Left renal cortex interstitium (tissue), 4 donors: Measurements from ENCODE around the gene TEX261. TPM values are rescaled to one million over a fixed set of nuclear protein-coding genes. Genes with fewer than 3 reads are reported as not detected.

ENCODE experiments used
- DNase-seq, 4 donors: peaks; one replicate each; pipeline ENCODE4 v3.0.0-alpha.2; 2013; ENCODE audit warnings: low read depth in 4 of 4, low spot score in 2 of 4, missing footprints in 1 of 4
- polyA plus RNA-seq, 4 donors: library from polyadenylated mRNA; unstranded; fragments of 120-200 nt; gene quantifications; one replicate each; pipeline ENCODE4 v1.2.1, GENCODE V29; 2013; ENCODE audit not compliant: insufficient read length in 4 of 4

TEX261 gene
- polyA plus RNA-seq, 4 donors, result 51.1 to 59.2 (median 52.3) TPM

DNA sequence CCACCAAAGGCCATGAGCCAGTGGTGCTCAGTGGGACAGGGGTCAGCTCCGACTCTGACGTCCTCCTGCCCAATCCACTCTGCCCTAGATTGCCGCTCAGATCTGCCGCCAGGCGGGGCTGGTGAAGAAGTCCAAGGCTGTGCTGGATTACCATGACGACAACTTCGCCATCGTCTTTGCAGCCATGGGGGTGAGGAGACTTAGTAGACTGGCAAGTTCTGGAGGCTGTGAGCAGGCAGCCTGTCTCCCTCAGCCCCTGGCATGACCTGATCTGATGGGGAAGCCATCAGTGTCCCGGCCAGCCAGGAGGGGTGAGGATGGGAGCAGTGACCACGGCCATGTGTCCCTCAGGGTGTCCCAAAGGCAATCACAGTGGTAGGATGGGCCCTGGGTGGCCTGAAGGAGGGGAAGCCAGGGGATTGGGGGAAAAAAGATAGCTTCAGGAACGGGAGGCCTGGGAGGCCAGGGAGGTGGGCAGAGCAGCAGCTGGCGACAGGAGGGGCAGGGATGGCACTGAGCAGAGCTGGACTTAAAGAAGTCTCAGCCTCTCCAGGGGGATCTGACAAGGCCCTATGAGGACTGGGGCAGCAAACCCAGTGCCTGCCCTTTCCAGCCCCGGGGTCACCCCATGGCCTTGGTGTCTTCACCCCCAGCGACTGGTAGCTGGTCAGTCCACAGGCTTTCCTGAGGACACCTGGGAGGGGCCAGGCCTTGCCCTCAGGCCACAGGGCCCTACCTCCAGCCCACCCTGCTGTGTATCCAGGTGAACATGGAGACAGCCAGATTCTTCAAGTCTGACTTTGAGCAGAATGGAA is 33.6 kb downstream of the TEX261 start:
- DNase-seq, result no peak

GRCh38 chr2:70959851-70960832 is 34.5 kb downstream of the TEX261 start:
- DNase-seq, result no peak

DNA sequence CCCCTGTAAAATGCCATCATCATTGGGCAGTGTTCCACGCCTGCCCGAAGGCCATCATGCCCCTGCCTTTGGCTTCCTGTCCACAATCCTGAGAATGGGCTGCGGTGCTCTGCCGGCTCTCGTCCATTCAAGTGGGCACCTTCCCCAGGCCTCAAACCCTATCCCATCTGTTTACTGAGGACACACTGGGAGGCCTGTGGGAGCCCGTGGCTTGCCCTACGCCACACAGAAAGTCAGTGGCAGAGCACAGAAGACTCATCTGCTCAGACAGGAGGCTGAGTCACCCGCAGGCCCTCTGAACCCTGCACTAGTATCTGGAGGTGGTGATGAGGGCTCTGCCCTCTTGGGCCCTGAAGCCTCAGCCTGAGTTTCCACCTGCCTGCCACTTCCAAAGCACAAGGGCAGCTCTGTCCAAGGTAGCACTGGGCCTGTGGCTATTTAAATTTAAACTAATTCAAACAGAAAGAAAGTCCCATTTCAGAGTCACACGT is 35.4 kb downstream of the TEX261 start:
- no peak for DNase-seq

DNA sequence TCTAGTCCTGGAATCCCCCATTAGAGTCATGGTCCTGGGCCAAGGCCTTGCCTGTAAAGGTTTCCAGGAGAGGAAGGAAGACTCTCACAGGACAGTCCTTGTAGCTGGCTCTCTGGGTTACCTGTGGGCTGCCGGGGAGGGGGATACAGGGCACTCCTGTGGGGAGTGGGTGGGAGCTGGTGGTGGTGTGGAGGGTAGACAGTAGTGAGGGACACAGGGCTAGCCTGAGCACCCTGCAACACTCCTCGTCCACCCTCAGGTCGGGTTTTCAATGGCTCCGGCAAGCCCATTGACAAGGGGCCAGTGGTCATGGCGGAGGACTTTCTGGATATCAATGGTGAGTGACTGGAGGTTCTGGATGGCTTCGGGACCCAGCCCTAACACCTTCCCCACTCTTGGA is 35.9 kb downstream of the TEX261 start:
- DNase-seq, result no peak

- DNase-seq, result no peak
Measured at GRCh38 chr2:70957798-70958197, 36.9 kb downstream of the TEX261 start.

DNA sequence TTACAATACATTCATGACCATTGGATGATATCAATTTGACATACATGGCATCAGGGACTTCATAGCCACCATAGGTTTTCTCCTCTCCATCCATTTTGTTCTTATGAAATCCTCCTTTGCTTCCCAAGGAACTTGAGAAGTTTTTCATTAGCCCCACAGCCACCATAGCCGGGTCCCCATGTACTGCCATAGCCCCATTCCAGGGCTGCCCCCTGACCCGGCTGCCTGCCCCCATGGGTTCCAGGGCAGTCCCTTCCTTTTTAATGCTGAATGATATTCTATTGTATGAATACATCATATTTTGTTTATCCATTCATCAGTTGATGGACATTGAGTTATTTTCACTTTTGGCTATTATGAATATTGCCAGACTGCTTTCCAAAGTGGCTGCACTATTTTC is 38.5 kb downstream of the TEX261 start:
- DNase-seq, result no peak

- no peak for DNase-seq
Measured at GRCh38 chr2:70954886-70955285, 39.8 kb downstream of the TEX261 start.

- DNase-seq, result no peak
Measured at GRCh38 chr2:70949086-70949485, 45.6 kb downstream of the TEX261 start.

- DNase-seq, result peak in 1 of 4 donors; percentile 78
Measured at GRCh38 chr2:70948337-70949003, 46.2 kb downstream of the TEX261 start.

- no peak for DNase-seq
Measured at GRCh38 chr2:70947556-70948184, 47.0 kb downstream of the TEX261 start.

DNA sequence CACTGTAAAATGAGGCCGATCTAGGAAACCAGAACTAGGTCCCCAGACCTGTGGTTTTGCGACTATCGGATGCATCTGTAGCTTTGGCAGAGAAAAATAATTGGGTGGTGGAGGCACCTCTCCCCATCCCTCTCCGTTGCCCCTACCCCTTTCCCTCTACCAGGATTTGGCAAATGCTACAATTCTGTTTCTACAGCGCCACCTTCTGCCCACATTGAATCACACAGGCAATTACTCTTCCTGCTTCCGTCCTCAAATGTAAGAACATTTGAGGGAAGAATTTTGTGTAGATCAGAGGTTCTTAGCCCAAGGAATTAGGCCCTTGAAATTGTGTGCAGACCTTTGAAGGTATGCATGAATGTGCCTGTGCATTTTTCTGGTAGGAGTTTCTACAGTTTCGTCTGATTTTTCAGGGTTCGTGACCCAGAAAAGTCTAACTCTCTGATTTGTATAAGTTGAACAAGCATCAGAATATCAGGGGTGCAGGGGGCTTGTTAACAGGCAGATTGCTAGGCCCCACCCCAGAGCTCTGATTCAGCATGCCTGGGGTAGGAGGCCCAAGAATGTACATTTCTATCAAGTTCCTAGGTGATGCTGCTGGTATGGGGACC is 47.7 kb downstream of the TEX261 start:
- peak in 1 of 4 donors; percentile 60 for DNase-seq

DNA sequence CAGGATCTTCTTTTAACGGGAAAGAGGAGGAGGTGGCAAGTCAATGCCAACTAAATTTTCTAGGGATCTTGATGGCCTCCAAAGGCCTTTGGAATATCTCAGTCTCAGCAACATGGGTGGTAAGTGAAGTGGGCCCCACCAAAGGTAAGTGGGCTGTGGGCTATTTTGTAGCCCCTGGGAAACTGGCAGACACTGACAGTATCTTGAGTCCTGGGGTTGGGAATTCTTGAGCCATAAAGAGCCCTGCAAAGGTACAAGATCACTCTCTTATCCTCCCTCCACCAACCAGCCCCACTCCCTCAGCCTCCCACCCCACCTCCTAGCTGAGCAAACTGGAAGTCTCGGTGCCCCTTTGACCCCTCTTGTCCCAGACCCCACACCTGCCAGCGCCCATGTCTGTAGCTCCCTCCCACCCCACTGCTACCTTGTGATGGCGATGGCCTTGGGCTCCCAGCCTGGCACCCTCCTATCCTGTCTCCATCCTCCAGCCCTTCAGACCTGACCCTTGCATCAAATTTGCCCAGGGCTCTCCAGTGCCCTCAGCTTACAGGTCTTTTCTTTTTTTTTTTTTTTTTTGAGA is 50.5 kb downstream of the TEX261 start:
- no peak for DNase-seq

DNA sequence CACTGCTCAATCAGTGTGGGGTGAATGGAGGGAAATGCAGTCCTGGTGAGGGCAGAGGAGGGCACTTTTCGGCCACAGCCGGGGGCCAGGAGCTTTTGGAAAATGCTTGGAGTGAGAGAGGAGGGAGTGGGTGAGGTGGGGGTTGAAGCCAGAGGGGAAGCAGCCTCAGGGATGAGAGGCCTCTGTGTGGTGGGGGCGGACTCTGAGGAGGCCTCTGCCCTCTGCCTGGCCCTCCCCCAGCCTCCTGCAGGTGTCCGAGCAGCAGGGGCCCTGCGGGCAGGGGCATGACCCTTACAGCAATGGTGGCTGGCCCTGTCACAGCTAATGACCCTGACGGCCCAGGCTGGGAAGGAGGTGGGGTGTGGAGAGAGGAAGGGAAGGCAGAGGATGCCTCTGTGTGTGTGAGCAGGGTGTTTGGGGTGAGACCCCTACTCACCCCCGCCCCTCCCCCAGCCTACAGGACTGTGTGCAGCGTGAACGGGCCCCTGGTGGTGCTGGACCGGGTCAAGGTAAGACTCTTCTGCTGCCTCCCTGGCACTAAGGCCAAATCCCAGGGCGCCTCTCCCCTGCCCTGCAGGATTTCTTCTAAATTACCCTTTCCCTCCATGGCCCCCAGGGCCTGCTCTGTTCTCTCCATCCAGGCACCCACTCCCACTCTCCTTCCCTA is 51.3 kb downstream of the TEX261 start:
- no peak for DNase-seq

DNA sequence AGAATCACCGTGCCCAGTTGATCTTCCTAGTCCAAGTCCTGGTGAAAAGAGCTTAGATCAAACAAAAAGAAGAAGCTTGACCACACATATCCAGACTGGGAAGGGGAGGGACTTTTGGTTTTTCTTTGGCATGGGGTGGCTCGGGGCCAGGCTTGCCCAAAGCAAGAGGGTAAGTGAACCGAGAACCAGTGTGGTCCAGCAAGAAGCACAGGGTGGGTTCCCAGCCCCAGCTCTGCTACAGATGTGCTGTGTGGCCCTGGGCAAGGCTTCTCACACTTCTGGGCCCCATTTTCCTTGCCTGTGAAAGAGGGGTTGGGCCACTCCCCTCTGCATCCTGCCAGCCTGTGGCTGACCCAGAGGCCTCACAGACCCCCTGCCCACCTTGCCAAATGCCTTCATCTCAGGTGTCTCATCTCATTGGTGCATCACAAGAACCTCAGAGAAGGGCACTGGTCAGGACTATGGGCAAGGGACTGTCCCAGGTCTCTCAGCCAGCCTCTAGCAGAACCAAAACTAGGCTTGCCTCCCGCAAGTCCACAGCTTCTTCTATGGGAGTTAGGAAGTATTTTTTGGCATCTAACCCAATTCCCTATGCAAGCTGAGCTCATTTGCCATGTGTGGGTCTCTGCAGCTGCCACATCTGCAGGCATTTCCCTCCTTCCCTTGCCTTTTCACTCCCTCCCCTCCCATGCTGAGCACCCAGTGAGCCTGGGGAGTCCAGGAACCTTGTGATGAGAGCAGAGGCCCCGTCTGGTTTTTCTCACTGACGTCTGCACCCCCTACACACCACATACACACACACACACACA is 52.1 kb downstream of the TEX261 start:
- DNase-seq, result no peak

GRCh38 chr2:70941701-70942100 is 53.0 kb downstream of the TEX261 start:
- DNase-seq, result no peak

- no peak for DNase-seq
Measured at GRCh38 chr2:70941186-70941585, 53.5 kb downstream of the TEX261 start.

- DNase-seq, result no peak
Measured at GRCh38 chr2:70939839-70940580, 54.7 kb downstream of the TEX261 start.
